Measurements from ENCODE around the gene TYW1B. TPM values are rescaled to one million over a fixed set of nuclear protein-coding genes. Genes with fewer than 3 reads are reported as not detected.
"Not testable (repeated sequence)": the region's sequence is repeated elsewhere in the genome, so short reads cannot be mapped to it uniquely, and the experiment has no call there.

Gene TYW1B
- total RNA-seq, 1 experiment from 2014 or later = 5.5 TPM

- H3K9me3 ChIP-seq (ENCODE audit: control insufficient read depth, low read depth, low read length); H4K91ac ChIP-seq (ENCODE audit: insufficient read length, low read depth, low read length); H2BK120ac ChIP-seq (ENCODE audit: low read depth, low read length, poor library complexity, severe bottlenecking); H3K4me1 ChIP-seq (ENCODE audit: insufficient read depth, low read length); H3K23me2 ChIP-seq (ENCODE audit: insufficient read length, low read depth, low read length, poor library complexity, severe bottlenecking); H3K14ac ChIP-seq (ENCODE audit: insufficient read depth, low read length); H2BK5ac ChIP-seq (ENCODE audit: insufficient read length, low read length); H3K4me2 ChIP-seq (ENCODE audit: insufficient read depth, insufficient read length, low read length); DNase-seq; H3K79me2 ChIP-seq (ENCODE audit: insufficient read depth, low read length); H2BK12ac ChIP-seq (ENCODE audit: insufficient read length, low read depth, low read length); H2BK15ac ChIP-seq (ENCODE audit: low read depth, low read length); H3K9me3 Mint-ChIP-seq; H3K27ac Mint-ChIP-seq; H3K4me3 Mint-ChIP-seq; H3K79me1 ChIP-seq (ENCODE audit: insufficient read depth, low read depth, low read length, poor library complexity, severe bottlenecking); H3K56ac ChIP-seq (ENCODE audit: insufficient read length, low read depth, low read length); H3K9ac ChIP-seq (ENCODE audit: extremely low read depth, insufficient read length, low read length); H3T11ph ChIP-seq (ENCODE audit: low read length); H2AFZ ChIP-seq (ENCODE audit: low read length); H3K18ac ChIP-seq (ENCODE audit: insufficient read length, low read depth, low read length); H3K4ac ChIP-seq (ENCODE audit: low read depth, low read length); H3K27me3 ChIP-seq (ENCODE audit: insufficient read depth, low read length); H3K4me1 Mint-ChIP-seq; H3K23ac ChIP-seq (ENCODE audit: insufficient read length, low read depth, low read length); H2AK5ac ChIP-seq (ENCODE audit: insufficient read length, low read length); H3K27ac ChIP-seq (ENCODE audit: insufficient read length, low read depth, low read length); H4K8ac ChIP-seq (replicated peaks; ENCODE audit: insufficient read length, low read depth, low read length); H3K27me3 Mint-ChIP-seq (ENCODE audit: low read depth); H3K36me3 Mint-ChIP-seq (ENCODE audit: insufficient read depth in 1 of 3, low read depth in 3 of 3); H4K20me1 ChIP-seq (ENCODE audit: control insufficient read depth, insufficient read depth, insufficient read length); H4K5ac ChIP-seq (ENCODE audit: insufficient read length, low read depth, low read length); H2BK20ac ChIP-seq (ENCODE audit: low read depth, low read length, poor library complexity, severe bottlenecking): not testable (repeated sequence)
- no CpG with 5 or more reads among the region's 3 CpGs for WGBS (ENCODE audit: extremely low coverage, insufficient read length, low lambda C conversion rate)
Measured at GRCh38 chr7:72628375-72628774, 199.6 kb downstream of the TYW1B start.

DNA sequence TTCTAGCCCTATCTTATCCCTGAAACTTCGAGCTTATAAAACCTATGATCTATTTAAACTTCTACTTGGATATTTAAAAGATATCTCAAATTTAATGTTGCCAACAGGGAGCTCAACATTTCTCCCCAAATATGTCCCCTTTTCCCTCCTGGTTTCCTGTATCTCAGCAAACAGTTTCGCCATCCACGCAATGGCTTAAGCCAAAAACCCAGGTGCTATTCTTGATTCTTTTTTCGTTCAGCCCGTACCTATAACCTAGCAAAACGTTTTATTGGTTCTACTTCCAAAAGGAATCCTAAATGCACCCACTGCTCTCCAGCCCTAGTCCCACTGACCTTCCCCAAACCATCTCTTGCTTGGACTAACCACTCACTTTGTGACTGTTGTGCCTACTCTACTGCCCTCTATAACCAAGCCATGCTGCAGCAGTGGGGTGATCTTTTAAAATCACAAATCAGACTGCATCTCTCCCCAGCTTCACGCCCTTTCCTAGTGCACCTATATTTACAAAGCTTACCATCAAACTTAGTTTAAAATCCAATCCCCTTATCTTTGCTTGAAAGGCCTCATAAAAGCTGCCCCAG lies 201.5 kb downstream of the TYW1B start:
- Mint-ChIP-seq H3K4me1 (peaks cover 10 to 16% of the 10 kb centered on the region in 2 experiments), H3K27ac (peak overlapping the region in 2 of 3 experiments; percentile 6 to 66; a peak in 4 of 7 replicates)
- H3K23ac ChIP-seq (ENCODE audit: insufficient read length, low read depth, low read length); H2BK12ac ChIP-seq (ENCODE audit: insufficient read length, low read depth, low read length); H3K9me3 Mint-ChIP-seq; H3K4ac ChIP-seq (ENCODE audit: low read depth, low read length); H3K23me2 ChIP-seq (ENCODE audit: insufficient read length, low read depth, low read length, poor library complexity, severe bottlenecking); H3T11ph ChIP-seq (ENCODE audit: low read length); H4K91ac ChIP-seq (ENCODE audit: insufficient read length, low read depth, low read length); H3K4me3 Mint-ChIP-seq; H4K20me1 ChIP-seq (ENCODE audit: control insufficient read depth, insufficient read depth, insufficient read length); H4K5ac ChIP-seq (ENCODE audit: insufficient read length, low read depth, low read length); H2AFZ ChIP-seq (ENCODE audit: low read length); H3K4me1 ChIP-seq (ENCODE audit: insufficient read depth, low read length); H2BK15ac ChIP-seq (ENCODE audit: low read depth, low read length); H3K18ac ChIP-seq (ENCODE audit: insufficient read length, low read depth, low read length); DNase-seq; H2BK20ac ChIP-seq (ENCODE audit: low read depth, low read length, poor library complexity, severe bottlenecking); H3K9me3 ChIP-seq (ENCODE audit: control insufficient read depth, low read depth, low read length); H3K56ac ChIP-seq (ENCODE audit: insufficient read length, low read depth, low read length); H3K9ac ChIP-seq (ENCODE audit: extremely low read depth, insufficient read length, low read length); H2AK5ac ChIP-seq (ENCODE audit: insufficient read length, low read length); H4K8ac ChIP-seq (replicated peaks; ENCODE audit: insufficient read length, low read depth, low read length); H3K27ac ChIP-seq (ENCODE audit: insufficient read length, low read depth, low read length); H2BK120ac ChIP-seq (ENCODE audit: low read depth, low read length, poor library complexity, severe bottlenecking); H3K14ac ChIP-seq (ENCODE audit: insufficient read depth, low read length); H3K79me2 ChIP-seq (ENCODE audit: insufficient read depth, low read length); H3K27me3 ChIP-seq (ENCODE audit: insufficient read depth, low read length); H3K27me3 Mint-ChIP-seq (ENCODE audit: low read depth); H3K36me3 Mint-ChIP-seq (ENCODE audit: insufficient read depth in 1 of 3, low read depth in 3 of 3); H3K4me2 ChIP-seq (ENCODE audit: insufficient read depth, insufficient read length, low read length); H3K79me1 ChIP-seq (ENCODE audit: insufficient read depth, low read depth, low read length, poor library complexity, severe bottlenecking); H2BK5ac ChIP-seq (ENCODE audit: insufficient read length, low read length): not testable (repeated sequence)
- WGBS (ENCODE audit: extremely low coverage, insufficient read length, low lambda C conversion rate) = no CpG with 5 or more reads among the region's 7 CpGs

All from H9 (cell line).